Transverse colon (tissue), 4 donors: ENCODE measurements around the gene PELI1.

Source experiments
- POLR2A ChIP-seq: fragments of 450-650 bp; IDR thresholded peaks from one replicate; pipeline ENCODE4 v1.6.1; 2016; ENCODE audit warnings: antibody characterized with exemption, mild to moderate bottlenecking, moderate library complexity
- POLR2AphosphoS5 ChIP-seq, 3 donors: sonication (generic); formaldehyde crosslinking; IDR thresholded peaks; one replicate each; pipeline ENCODE4 v1.6.1; 2016; ENCODE audit warnings: antibody characterized with exemption in 3 of 3
- TF ChIP-seq, protein P1 (sequence below), 5 experiments: fragments of 200-600 bp in 3 of 5; fragments of 450-650 bp in 2 of 5; sonication (generic) in 3 of 5; IDR thresholded peaks; 1 replicate in 2 of 5; 2 replicates in 3 of 5; pipeline ENCODE4 v1.5.1; 2016 to 2017; ENCODE audit warnings: antibody characterized with exemption in 5 of 5, inconsistent platforms in 3 of 5, mild to moderate bottlenecking in 2 of 5, moderate library complexity in 1 of 5

DNA sequence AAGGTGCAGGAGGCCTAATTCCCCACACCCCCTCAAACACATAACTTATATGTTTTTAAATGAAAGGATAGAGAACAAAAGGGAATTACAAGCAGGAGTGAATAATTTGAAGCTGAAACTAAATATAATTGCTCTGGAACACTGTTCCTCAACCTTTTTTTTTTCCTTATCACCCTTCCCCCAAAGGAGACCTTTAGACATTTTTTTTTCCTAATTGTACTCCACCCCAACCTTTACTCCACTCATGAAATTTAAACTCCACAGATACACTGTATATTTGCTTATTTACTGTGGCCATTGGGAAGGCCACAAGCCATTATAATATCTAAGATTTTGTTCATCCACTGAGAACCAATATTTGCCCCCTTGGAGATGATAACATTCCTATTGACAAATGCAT lies 45.4 kb upstream of the PELI1 start:
- TF ChIP-seq POLR2A (no peak), POLR2AphosphoS5 (IDR thresholded peaks at IDR 0.05) (no peak)
- TF ChIP-seq, protein P1, sequence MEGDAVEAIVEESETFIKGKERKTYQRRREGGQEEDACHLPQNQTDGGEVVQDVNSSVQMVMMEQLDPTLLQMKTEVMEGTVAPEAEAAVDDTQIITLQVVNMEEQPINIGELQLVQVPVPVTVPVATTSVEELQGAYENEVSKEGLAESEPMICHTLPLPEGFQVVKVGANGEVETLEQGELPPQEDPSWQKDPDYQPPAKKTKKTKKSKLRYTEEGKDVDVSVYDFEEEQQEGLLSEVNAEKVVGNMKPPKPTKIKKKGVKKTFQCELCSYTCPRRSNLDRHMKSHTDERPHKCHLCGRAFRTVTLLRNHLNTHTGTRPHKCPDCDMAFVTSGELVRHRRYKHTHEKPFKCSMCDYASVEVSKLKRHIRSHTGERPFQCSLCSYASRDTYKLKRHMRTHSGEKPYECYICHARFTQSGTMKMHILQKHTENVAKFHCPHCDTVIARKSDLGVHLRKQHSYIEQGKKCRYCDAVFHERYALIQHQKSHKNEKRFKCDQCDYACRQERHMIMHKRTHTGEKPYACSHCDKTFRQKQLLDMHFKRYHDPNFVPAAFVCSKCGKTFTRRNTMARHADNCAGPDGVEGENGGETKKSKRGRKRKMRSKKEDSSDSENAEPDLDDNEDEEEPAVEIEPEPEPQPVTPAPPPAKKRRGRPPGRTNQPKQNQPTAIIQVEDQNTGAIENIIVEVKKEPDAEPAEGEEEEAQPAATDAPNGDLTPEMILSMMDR (IDR thresholded peaks at IDR 0.05), result no peak
